PC-3 (cell line): ENCODE measurements around the gene AKIRIN2.

Source experiments
- CTCF ChIP-seq: fragments of 300-600 bp; sonication (generic); conservative IDR thresholded peaks from 2 replicates; pipeline ENCODE4 v1.5.1; 2017; ENCODE audit warnings: antibody characterized with exemption, low read depth, mild to moderate bottlenecking, low read length
- EZH2 ChIP-seq: fragments of 300-600 bp; sonication (generic); IDR thresholded peaks from one replicate; pipeline ENCODE4 v1.6.1; 2017; ENCODE audit warnings: antibody characterized with exemption, mild to moderate bottlenecking, low read length; ENCODE audit not compliant: unreplicated experiment

DNA sequence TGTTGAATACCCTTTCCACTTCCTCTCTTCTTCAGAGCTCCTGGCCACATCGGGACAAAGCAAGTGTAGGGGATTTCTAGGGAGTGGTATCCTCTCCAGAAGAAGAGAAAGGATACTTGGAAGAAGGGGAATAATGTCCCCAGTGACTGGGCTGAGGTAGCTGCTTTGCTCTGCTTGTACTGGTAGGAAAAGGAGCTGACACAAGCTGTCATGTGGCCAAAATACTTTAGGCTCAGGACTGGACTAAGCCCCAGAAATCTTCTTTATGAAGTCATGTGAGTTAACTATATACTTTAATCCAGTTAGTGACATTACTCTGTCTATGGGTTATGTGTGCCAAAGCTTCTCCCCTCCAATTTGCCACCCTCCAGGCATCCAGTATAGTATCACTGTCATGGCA lies 40.5 kb downstream of the AKIRIN2 start:
- TF ChIP-seq CTCF (no peak), EZH2 (no peak)
